AG09319 (cell line): ENCODE measurements around the gene ICE1.

ENCODE experiments used
- DNase-seq: peaks from one replicate; pipeline ENCODE4 v3.0.0-alpha.2; 2010; ENCODE audit warnings: low read depth; ENCODE audit errors: extremely low read depth
- TF ChIP-seq, protein P1 (sequence below): IDR thresholded peaks from 2 replicates; pipeline ENCODE4 v1.5.1; 2011; ENCODE audit warnings: low read depth, mild to moderate bottlenecking, inconsistent platforms, low read length, moderate library complexity

The ICE1 gene

DNA sequence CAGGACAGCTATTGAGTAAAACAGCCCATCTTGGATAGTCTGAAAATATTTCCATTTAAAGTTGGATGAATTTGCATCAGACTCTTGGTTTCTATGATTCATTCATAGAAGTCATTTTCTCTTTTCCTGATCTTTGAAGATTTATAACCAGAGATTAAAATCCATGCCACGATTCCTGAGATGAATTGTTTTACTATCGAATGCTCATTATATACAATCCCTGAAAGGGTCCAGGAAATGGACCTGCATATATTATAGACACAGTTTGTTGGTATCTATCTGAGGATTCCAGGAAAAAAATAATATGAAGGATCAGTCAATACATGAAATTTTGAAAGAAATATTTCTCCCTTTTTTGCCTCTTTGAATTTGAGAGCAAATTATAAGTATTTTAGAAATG is 99.0 kb downstream of the ICE1 start:
- TF ChIP-seq, protein P1, sequence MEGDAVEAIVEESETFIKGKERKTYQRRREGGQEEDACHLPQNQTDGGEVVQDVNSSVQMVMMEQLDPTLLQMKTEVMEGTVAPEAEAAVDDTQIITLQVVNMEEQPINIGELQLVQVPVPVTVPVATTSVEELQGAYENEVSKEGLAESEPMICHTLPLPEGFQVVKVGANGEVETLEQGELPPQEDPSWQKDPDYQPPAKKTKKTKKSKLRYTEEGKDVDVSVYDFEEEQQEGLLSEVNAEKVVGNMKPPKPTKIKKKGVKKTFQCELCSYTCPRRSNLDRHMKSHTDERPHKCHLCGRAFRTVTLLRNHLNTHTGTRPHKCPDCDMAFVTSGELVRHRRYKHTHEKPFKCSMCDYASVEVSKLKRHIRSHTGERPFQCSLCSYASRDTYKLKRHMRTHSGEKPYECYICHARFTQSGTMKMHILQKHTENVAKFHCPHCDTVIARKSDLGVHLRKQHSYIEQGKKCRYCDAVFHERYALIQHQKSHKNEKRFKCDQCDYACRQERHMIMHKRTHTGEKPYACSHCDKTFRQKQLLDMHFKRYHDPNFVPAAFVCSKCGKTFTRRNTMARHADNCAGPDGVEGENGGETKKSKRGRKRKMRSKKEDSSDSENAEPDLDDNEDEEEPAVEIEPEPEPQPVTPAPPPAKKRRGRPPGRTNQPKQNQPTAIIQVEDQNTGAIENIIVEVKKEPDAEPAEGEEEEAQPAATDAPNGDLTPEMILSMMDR, result no peak
- no peak for DNase-seq

DNA sequence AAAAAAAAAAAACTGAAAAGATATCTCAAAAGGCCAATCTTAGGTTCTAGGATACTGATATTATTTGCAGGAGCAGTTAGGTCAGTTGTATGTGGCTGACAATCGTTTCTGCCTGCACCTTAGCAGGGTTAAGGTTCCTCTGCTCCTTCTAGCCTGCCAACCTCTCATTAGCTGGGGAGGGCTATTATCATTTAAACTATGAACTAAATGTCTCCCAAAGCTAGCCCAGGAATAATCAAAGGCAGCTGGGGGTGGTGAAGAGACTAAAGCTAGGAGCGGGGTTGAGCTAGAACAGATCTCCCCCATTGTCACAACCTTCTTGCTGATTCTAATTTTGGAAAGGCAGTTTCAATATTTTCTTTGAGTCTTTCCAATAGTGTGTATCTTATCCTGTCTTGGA is 99.9 kb downstream of the ICE1 start:
- TF ChIP-seq, protein P1, result no peak
- no peak for DNase-seq

DNA sequence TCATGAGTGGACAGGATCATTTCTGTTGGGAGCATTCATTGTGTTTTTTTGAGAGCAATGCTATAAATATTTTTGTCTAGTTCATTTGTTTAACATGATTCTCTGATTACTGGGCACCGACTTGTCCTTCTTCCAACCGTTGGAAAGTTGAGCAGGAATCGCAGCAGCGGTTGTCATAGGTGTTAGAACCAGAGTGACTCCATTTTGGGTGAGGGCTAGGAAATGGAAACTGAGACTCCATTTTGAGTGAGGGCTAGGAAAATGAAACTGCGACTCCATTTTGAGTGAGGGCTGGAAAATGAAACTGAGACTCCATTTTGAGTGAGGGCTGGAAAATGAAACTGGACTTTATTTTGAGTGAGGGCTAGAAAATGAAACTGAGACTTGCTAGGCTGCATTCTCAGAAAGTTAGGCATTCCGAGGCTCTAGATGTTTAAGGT is 100.6 kb downstream of the ICE1 start:
- DNase-seq, result no peak
- TF ChIP-seq, protein P1, result no peak

DNA sequence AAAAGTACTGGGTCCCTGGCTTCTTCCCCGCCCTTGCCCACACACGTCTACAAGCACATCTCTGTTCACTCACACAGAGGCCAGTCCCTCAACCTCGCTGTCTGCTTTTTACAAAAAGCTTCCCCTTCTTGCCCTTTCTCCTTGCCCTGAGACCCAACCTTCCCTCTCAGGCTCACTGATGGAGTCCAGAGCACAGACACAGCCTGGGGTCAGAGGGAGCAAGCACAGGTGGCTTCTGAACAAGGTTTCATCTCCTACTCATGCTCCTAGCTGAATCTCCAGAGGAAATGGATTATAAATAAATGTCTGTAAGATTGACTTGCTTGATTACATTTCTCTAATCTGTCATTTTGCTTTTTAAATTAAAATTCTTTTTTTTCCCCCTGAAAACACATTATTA is 101.8 kb downstream of the ICE1 start:
- TF ChIP-seq, protein P1, result no peak
- DNase-seq, result no peak

DNA sequence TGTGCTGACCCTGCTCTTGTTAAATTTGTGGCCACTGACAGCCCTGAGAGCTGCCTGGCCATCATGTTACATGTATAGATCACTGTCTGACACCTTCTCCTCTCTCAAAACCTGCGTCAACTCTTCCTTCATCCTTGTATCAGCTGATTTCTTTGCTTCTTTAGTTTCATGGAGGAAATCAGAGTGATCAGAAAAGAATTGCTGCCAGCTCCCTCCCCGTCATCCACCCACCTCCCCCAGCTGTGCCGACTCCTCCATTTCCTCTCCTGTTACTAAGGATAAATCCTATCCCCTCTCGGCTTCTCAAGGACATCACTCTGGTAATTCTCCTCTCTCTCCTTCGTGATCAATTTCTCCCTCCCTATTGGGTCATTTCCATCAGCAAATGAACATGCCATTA is 108.9 kb downstream of the ICE1 start:
- no peak for DNase-seq
- TF ChIP-seq, protein P1, result no peak

DNA sequence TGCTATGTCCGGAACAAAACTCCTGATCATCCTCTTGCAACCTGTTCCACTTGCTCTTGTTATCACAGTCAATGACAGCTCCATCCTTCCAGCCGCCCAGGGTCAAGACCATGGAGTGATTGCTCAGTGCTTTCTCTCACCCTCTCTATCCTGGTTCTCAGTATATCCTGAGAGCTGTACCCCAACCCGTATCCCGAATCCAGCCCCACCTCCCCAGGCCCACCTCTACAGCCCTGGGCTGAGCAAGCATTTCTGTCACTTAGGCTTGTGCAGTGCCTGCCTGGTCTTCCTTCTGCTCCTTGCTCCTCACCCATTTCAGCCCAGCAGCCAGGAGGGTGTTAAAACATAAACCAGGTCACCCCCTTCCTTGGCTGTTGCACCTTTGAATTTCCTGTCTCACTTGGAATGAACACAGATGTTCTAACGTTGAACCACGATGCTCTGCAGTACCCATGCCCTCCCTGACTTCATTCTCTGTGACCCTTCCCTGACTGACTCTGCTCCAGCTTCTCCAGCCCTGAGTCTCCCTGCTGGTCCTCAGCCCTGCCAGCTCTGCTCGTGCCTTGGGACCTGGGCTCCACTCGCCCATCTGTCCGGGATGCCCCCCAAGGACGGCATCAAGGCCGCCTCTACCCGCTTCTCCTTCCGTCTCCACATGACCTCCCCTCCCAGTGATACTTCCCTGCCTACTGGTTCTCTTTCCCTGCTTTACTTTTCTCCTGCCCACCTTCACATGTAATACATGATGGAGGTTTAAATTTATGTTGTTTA is 110.0 kb downstream of the ICE1 start:
- TF ChIP-seq, protein P1, result no peak
- DNase-seq, result no peak

DNA sequence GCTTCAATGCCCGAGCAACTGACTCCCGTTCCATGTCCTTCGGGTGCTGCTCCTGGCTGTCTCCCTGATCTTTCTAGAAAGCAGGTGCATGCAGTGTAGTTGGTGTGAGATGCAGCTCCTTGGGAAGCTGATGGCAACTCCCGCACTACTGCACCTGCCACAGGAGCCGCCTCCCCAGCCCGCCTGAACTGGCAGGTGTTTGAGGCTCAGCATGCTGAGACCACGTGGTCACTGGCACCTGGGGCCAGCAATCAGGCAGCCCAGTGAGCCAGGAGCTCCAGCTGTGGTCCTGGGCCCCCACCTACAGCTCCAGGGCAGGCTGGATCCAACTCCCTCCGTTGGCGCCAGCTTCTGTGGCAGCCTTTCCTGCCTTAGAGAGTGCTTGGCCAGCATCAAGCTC is 111.5 kb downstream of the ICE1 start:
- no peak for DNase-seq
- TF ChIP-seq, protein P1, result no peak
